IPS DF 4.7 (cell line): ENCODE measurements around the gene SIAH3.
"Not testable (repeated sequence)": the region's sequence is repeated elsewhere in the genome, so short reads cannot be mapped to it uniquely, and the experiment has no call there.

Experiments used
- DNase-seq: peaks from one replicate; pipeline ENCODE4 v3.0.0-alpha.2; 2013; ENCODE audit warnings: low spot score; ENCODE audit errors: extremely low read depth

The SIAH3 gene

GRCh38 chr13:45783346-45784043 is 68.1 kb downstream of the SIAH3 start:
- DNase-seq = no peak

GRCh38 chr13:45782327-45783045 is 69.1 kb downstream of the SIAH3 start:
- no peak for DNase-seq

- DNase-seq = no peak
Measured at GRCh38 chr13:45781553-45782326, 69.8 kb downstream of the SIAH3 start.

- no peak for DNase-seq
Measured at GRCh38 chr13:45779901-45780300, 71.7 kb downstream of the SIAH3 start.

GRCh38 chr13:45778882-45779281 is 72.7 kb downstream of the SIAH3 start:
- no peak for DNase-seq

GRCh38 chr13:45776748-45777147 is 74.8 kb downstream of the SIAH3 start:
- no peak for DNase-seq

GRCh38 chr13:45775401-45775963 is 76.1 kb downstream of the SIAH3 start:
- no peak for DNase-seq

- no peak for DNase-seq
Measured at GRCh38 chr13:45773944-45774343, 77.6 kb downstream of the SIAH3 start.

- no peak for DNase-seq
Measured at GRCh38 chr13:45773236-45773635, 78.3 kb downstream of the SIAH3 start.

- DNase-seq = no peak
Measured at GRCh38 chr13:45770886-45771285, 80.7 kb downstream of the SIAH3 start.

GRCh38 chr13:45768656-45769479 is 82.7 kb downstream of the SIAH3 start:
- DNase-seq = peak; percentile 33

- no peak for DNase-seq
Measured at GRCh38 chr13:45765464-45765863, 86.1 kb downstream of the SIAH3 start.

GRCh38 chr13:45763419-45763818 is 88.1 kb downstream of the SIAH3 start:
- DNase-seq = no peak

GRCh38 chr13:45757589-45757988 is 94.0 kb downstream of the SIAH3 start:
- not testable (repeated sequence) for DNase-seq

GRCh38 chr13:45756498-45756897 is 95.1 kb downstream of the SIAH3 start:
- DNase-seq = not testable (repeated sequence)

- DNase-seq = no peak
Measured at GRCh38 chr13:45752510-45752909, 99.0 kb downstream of the SIAH3 start.

- DNase-seq = no peak
Measured at GRCh38 chr13:45751885-45752284, 99.7 kb downstream of the SIAH3 start.

- no peak for DNase-seq
Measured at GRCh38 chr13:45750566-45750965, 101.0 kb downstream of the SIAH3 start.

- no peak for DNase-seq
Measured at GRCh38 chr13:45748941-45749759, 102.4 kb downstream of the SIAH3 start.

- DNase-seq = no peak
Measured at GRCh38 chr13:45747071-45747470, 104.5 kb downstream of the SIAH3 start.
